GM12878 (cell line): ENCODE results near the gene ING3.

Source experiments
- CTCF ChIP-seq, 3 experiments: IDR thresholded peaks in 2 of 3; conservative IDR thresholded peaks in 1 of 3; 2 replicates each; pipeline ENCODE4 v1.5.1; 2011; ENCODE audit warnings: low read depth in 3 of 3, low read length in 3 of 3, mild to moderate bottlenecking in 3 of 3, control low read depth in 2 of 3, moderate library complexity in 2 of 3, inconsistent platforms in 1 of 3, mixed read lengths in 1 of 3; ENCODE audit not compliant: control insufficient read depth in 2 of 3, insufficient read depth in 1 of 3; ENCODE audit errors: extremely low read depth in 1 of 3
- E4F1 ChIP-seq: fragments of 450-650 bp; IDR thresholded peaks from 2 replicates; pipeline ENCODE4 v1.6.1; 2018; ENCODE audit warnings: borderline replicate concordance, mild to moderate bottlenecking; ENCODE audit not compliant: partially characterized antibody
- JUND ChIP-seq: IDR thresholded peaks from 2 replicates; pipeline ENCODE4 v1.6.1; 2012; ENCODE audit warnings: low read depth, mild to moderate bottlenecking, low read length, improper control_type of control experiment, moderate library complexity
- NFXL1 ChIP-seq: fragments of 450-650 bp; IDR thresholded peaks from 2 replicates; pipeline ENCODE4 v1.6.1; 2017; ENCODE audit warnings: antibody characterized with exemption, mild to moderate bottlenecking, borderline replicate concordance
- POLR2A ChIP-seq: IDR thresholded peaks from 2 replicates; pipeline ENCODE4 v1.6.1; 2011; ENCODE audit warnings: low read depth, mild to moderate bottlenecking, low read length
- POLR2AphosphoS5 ChIP-seq: IDR thresholded peaks from 2 replicates; pipeline ENCODE4 v1.6.1; 2011; ENCODE audit warnings: mild to moderate bottlenecking, low read length, inconsistent platforms

GRCh38 chr7:121011401-121011800 is 60.8 kb downstream of the ING3 start:
- no peak for TF ChIP-seq POLR2AphosphoS5
- TF ChIP-seq CTCF (IDR thresholded peaks at IDR 0.05 in 2 of 3, conservative IDR thresholded peaks at IDR 0.05 in 1 of 3; ENCODE audit: control insufficient read depth in 2 of 3, extremely low read depth in 1 of 3, insufficient read depth in 1 of 3, low read depth in 3 of 3, low read length in 3 of 3): no peak
- TF ChIP-seq NFXL1: no peak
- TF ChIP-seq E4F1: no peak
- TF ChIP-seq POLR2A: no peak
- TF ChIP-seq JUND: no peak
